ENCODE data around the gene KRT26.

KRT26 gene

DNA sequence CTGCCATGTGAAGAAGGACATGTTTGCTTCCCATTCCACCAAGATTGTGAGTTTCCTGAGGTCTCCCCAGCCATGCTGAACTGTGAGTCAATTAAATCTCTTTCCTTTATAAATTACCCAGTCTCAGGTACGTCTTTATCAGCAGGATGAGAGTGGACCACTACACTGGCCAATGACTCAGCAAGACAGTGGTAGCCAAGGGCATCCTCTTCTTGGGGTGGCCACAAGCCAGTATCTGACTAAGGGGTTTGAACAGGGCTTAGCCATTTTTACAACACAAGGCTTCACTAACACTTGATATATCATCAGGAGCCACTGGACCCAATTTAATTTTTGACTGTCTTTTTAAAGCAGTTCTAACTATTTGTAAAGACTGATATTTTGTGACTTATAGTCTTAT lies 47.3 kb downstream of the KRT26 start:
- DNase-seq, result no peak

DNA sequence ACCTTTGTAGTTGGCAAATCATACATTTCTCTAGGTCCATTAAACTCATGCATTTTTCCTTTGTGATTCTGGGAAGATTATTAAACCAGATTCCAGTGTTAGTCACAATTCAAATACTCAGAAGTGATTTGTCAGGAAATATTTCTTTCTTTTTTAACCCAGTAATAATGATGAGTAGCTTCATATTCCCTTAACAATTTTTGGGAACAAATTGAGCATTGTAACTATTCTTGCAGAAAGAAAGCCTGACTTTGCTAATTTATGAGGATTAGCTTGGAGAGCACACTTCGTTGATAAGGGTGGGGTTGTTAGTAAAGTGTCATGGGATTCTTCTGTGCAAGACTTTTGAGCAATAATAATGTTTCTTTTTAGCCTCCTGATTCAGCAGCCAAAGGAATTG lies 49.8 kb downstream of the KRT26 start:
- DNase-seq, result no peak

DNA sequence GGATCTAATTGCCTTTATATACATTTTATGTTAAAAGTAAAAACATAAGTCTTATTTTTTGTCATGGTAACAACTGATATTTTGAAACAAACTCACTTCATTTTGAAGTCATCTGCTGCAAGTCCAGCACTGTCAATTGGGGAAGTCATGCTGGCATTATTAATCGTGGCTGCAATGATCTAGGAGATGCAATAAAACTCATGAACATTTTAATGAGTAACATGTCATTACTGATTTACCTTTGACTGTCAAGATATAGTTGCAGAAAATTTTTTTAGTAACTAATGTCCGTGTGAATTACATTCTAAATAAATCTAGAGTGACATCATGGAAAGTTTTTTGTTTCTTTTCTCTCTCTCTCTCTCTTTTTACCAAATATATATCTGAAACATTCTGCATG lies 51.1 kb downstream of the KRT26 start:
- no peak for DNase-seq

DNA sequence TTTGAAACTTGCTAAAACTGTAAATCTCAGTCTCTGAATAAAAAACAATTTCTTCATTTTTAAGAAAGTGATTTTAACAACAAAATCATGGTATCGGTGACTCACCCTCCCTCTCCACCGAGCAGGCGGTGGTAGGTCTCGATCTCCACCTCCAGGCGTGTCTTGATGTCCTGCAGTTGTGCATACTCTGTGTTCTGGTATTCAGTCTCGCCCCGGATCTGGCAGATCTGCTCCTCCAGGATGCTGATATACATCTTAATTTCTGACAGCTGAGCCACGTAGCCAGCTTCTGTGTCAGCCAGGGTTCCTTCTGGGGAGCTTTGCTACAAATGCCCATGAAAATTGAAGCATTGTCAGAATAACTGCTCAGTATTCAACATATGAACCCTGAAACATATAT lies 53.1 kb downstream of the KRT26 start:
- DNase-seq, result no peak

DNA sequence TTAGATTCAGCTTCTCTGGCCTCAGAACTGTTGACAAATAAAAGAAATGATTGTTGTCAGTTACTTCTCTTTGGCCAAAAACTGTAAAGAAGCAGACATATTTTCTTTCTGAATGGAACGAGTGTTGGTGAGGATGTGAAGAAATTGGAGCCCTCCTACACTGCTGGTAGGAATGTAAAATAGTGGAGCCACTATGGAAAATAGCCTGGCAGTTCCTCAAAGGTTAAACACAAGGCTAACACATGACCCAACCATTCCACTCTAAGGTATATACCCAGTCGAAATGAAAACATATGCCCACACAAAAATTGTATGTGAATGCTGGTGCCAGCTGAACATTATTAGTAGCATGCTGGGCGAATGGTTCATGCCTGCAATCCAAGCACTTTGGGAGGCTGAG lies 54.2 kb downstream of the KRT26 start:
- DNase-seq, result no peak
